ENCODE data around the gene PTGES.
"Not testable (repeated sequence)": the region's sequence is repeated elsewhere in the genome, so short reads cannot be mapped to it uniquely, and the experiment has no call there.

The PTGES gene

GRCh38 chr9:129769669-129770068 lies 16.8 kb upstream of the PTGES start:
- no peak for DNase-seq

GRCh38 chr9:129768486-129768885 lies 15.6 kb upstream of the PTGES start:
- DNase-seq, result no peak

- no peak for DNase-seq
Observed at GRCh38 chr9:129765764-129766317, 13.0 kb upstream of the PTGES start.

GRCh38 chr9:129762985-129763926 lies 10.4 kb upstream of the PTGES start:
- DNase-seq, result no peak

GRCh38 chr9:129762370-129762984 lies 9.6 kb upstream of the PTGES start:
- DNase-seq, result not testable (repeated sequence)

- no peak for DNase-seq
Observed at GRCh38 chr9:129761901-129762369, 9.1 kb upstream of the PTGES start.

GRCh38 chr9:129761293-129761900 lies 8.6 kb upstream of the PTGES start:
- DNase-seq, result no peak

GRCh38 chr9:129760784-129761183 lies 7.9 kb upstream of the PTGES start:
- not testable (repeated sequence) for DNase-seq

GRCh38 chr9:129759804-129760502 lies 7.1 kb upstream of the PTGES start:
- no peak for DNase-seq

GRCh38 chr9:129759319-129759718 lies 6.5 kb upstream of the PTGES start:
- no peak for DNase-seq

- no peak for DNase-seq
Observed at GRCh38 chr9:129757045-129757444, 4.2 kb upstream of the PTGES start.

GRCh38 chr9:129756191-129756590 lies 3.3 kb upstream of the PTGES start:
- no peak for DNase-seq

GRCh38 chr9:129755151-129755550 lies 2.3 kb upstream of the PTGES start:
- DNase-seq, result no peak

- DNase-seq, result no peak
Observed at GRCh38 chr9:129751841-129752801, 721 bp downstream of the PTGES start.

- no peak for DNase-seq
Observed at GRCh38 chr9:129750013-129750638, 2.7 kb downstream of the PTGES start.

- DNase-seq, result no peak
Observed at GRCh38 chr9:129749575-129749974, 3.3 kb downstream of the PTGES start.

GRCh38 chr9:129749052-129749451 lies 3.8 kb downstream of the PTGES start:
- not testable (repeated sequence) for DNase-seq

GRCh38 chr9:129748249-129748648 lies 4.6 kb downstream of the PTGES start:
- DNase-seq, result no peak

GRCh38 chr9:129746092-129746777 lies 6.6 kb downstream of the PTGES start:
- DNase-seq, result no peak

GRCh38 chr9:129745200-129745599 lies 7.6 kb downstream of the PTGES start:
- no peak for DNase-seq

Data from activated gamma-delta T cell (primary cell).